Anterior cingulate cortex (tissue), 58 donors: ENCODE measurements around the gene BIRC3.
"Not testable (repeated sequence)": the region's sequence is repeated elsewhere in the genome, so short reads cannot be mapped to it uniquely, and the experiment has no call there.

Experiments used
- DNase-seq, 58 donors: peaks; one replicate each; lab custom pipeline; 2025; lab: John Stamatoyannopoulos, UW

Gene BIRC3

GRCh38 chr11:102293873-102294601 is 23.2 kb upstream of the BIRC3 start:
- peak in 2 of 58 donors; percentile 13 to 25 for DNase-seq

GRCh38 chr11:102295045-102295444 is 22.2 kb upstream of the BIRC3 start:
- DNase-seq, result no peak

GRCh38 chr11:102296757-102297156 is 20.5 kb upstream of the BIRC3 start:
- not testable (repeated sequence) for DNase-seq

GRCh38 chr11:102300837-102301236 is 16.4 kb upstream of the BIRC3 start:
- DNase-seq, result not testable (repeated sequence)

- no peak for DNase-seq
These were observed 15.0 kb upstream of the BIRC3 start for GRCh38 chr11:102302241-102302640.

- DNase-seq, result no peak
These were observed 12.6 kb upstream of the BIRC3 start for GRCh38 chr11:102304686-102305085.

- no peak for DNase-seq
These were observed 11.8 kb upstream of the BIRC3 start for GRCh38 chr11:102305352-102306047.

- peak in 7 of 58 donors; percentile 9 to 64 (median 16) for DNase-seq
These were observed 11.2 kb upstream of the BIRC3 start for GRCh38 chr11:102306048-102306597.

GRCh38 chr11:102306817-102307726 is 10.2 kb upstream of the BIRC3 start:
- no peak for DNase-seq

GRCh38 chr11:102307727-102308038 is 9.6 kb upstream of the BIRC3 start:
- DNase-seq, result no peak

- no peak for DNase-seq
These were observed 7.4 kb upstream of the BIRC3 start for GRCh38 chr11:102309621-102310541.

GRCh38 chr11:102312667-102313066 is 4.6 kb upstream of the BIRC3 start:
- no peak for DNase-seq

- DNase-seq, result no peak
These were observed 3.9 kb upstream of the BIRC3 start for GRCh38 chr11:102313238-102313940.

GRCh38 chr11:102314784-102315183 is 2.5 kb upstream of the BIRC3 start:
- no peak for DNase-seq

GRCh38 chr11:102316346-102316904 is 859 bp upstream of the BIRC3 start:
- DNase-seq, result no peak

- DNase-seq, result no peak
These were observed 452 bp downstream of the BIRC3 start for GRCh38 chr11:102317768-102318103.

GRCh38 chr11:102318469-102318868 is 1.2 kb downstream of the BIRC3 start:
- no peak for DNase-seq

GRCh38 chr11:102319544-102319943 is 2.3 kb downstream of the BIRC3 start:
- DNase-seq, result no peak

- DNase-seq, result no peak
These were observed 2.9 kb downstream of the BIRC3 start for GRCh38 chr11:102320188-102320587.
